Endothelial cell of umbilical vein (primary cell): ENCODE results near the gene MAD2L2. TPM values are rescaled to one million over a fixed set of nuclear protein-coding genes. Genes with fewer than 3 reads are reported as not detected.

Experiments used
- BruUV-seq: library from RNA; stranded (reverse); fragments of 400-500 nt; replicated peaks from 2 replicates; lab custom pipeline; 2021; lab: Mats Ljungman, UMichigan
- CTCF ChIA-PET: fragments of 300-600, 350-600 bp; sonication (Branson Sonifier 250); formaldehyde crosslinking; loops from one replicate; lab custom pipeline; 2021; ENCODE audit warnings: antibody characterized with exemption, inconsistent platforms; lab: Charles Lee
- POLR2A ChIA-PET: fragments of 300-600, 350-600 bp; sonication (Branson Sonifier 250); formaldehyde crosslinking; loops from one replicate; lab custom pipeline; 2021; ENCODE audit warnings: antibody characterized with exemption, inconsistent platforms; lab: Charles Lee
- DNase-seq: peaks from one replicate; pipeline ENCODE4 v3.0.0-alpha.2; 2011; ENCODE audit warnings: low read depth, low spot score
- FAIRE-seq: peaks from 2 replicates; lab custom pipeline; 2011; peaks lifted over from hg19 to GRCh38; lab: Jason Lieb, UNC
- H2AFZ ChIP-seq: 2 replicates; pipeline ENCODE4 v1.6.0; 2012; ENCODE audit warnings: low read depth, low read length, control low read depth, inconsistent platforms
- H3K27ac ChIP-seq: 2 replicates; pipeline ENCODE4 v1.5.1; 2011; ENCODE audit warnings: low read depth, mild to moderate bottlenecking, control low read depth, low read length, moderate library complexity; ENCODE audit not compliant: insufficient read depth
- H3K27me3 ChIP-seq, 2 experiments: 2 replicates each; pipeline versions ENCODE4 v1.6.0 to v1.6.1; 2011; ENCODE audit warnings: low read length in 2 of 2, mixed read lengths in 1 of 2; ENCODE audit not compliant: control insufficient read depth in 2 of 2, insufficient read depth in 2 of 2
- H3K36me3 ChIP-seq, 2 experiments: 2 replicates in 1 of 2; 3 replicates in 1 of 2; pipeline ENCODE4 v1.5.1; 2011; ENCODE audit warnings: low read length in 2 of 2, mild to moderate bottlenecking in 1 of 2, moderate library complexity in 1 of 2; ENCODE audit not compliant: control insufficient read depth in 2 of 2, insufficient read depth in 2 of 2; ENCODE audit errors: extremely low read depth in 1 of 2
- H3K4me1 ChIP-seq: 3 replicates; pipeline ENCODE4 v1.5.1; 2011; ENCODE audit warnings: mild to moderate bottlenecking, low read length; ENCODE audit not compliant: control insufficient read depth, insufficient read depth; ENCODE audit errors: extremely low read depth
- H3K4me2 ChIP-seq: 2 replicates; pipeline ENCODE4 v1.6.1; 2011; ENCODE audit warnings: low read length, control low read depth, mixed read lengths; ENCODE audit not compliant: insufficient read depth
- H3K4me3 ChIP-seq, 3 experiments: fragments of 200-600 bp in 1 of 3; sonication (generic), shearing (Covaris generic) in 1 of 3; replicated peaks in 1 of 3; 2 replicates each; pipeline ENCODE4 v1.5.1; 2011 to 2016; ENCODE audit warnings: control low read depth in 3 of 3, low read length in 3 of 3, mild to moderate bottlenecking in 2 of 3, inconsistent platforms in 1 of 3, low read depth in 1 of 3, moderate library complexity in 1 of 3; ENCODE audit not compliant: insufficient read depth in 1 of 3
- H3K79me2 ChIP-seq: 2 replicates; pipeline ENCODE4 v1.6.0; 2012; ENCODE audit warnings: low read length, inconsistent platforms; ENCODE audit not compliant: control insufficient read depth, insufficient read depth
- H3K9ac ChIP-seq: replicated peaks from 2 replicates; pipeline ENCODE3; 2011; ENCODE audit warnings: low read length, control low read depth; ENCODE audit not compliant: insufficient read depth; ENCODE audit errors: extremely low read depth
- H3K9me1 ChIP-seq: replicated peaks from 3 replicates; pipeline ENCODE4 v1.6.0; 2011; ENCODE audit warnings: mild to moderate bottlenecking, low read length; ENCODE audit not compliant: control insufficient read depth, insufficient read depth; ENCODE audit errors: extremely low read depth
- H3K9me3 ChIP-seq: replicated peaks from 2 replicates; pipeline ENCODE4 v1.5.1; 2012; ENCODE audit warnings: low read length, inconsistent platforms; ENCODE audit not compliant: control insufficient read depth, insufficient read depth
- H4K20me1 ChIP-seq: replicated peaks from 2 replicates; pipeline ENCODE3; 2011; ENCODE audit warnings: mild to moderate bottlenecking, low read length; ENCODE audit not compliant: control insufficient read depth, insufficient read depth; ENCODE audit errors: extremely low read depth
- EZH2 ChIP-seq: IDR thresholded peaks from 2 replicates; pipeline ENCODE4 v1.6.1; 2012; ENCODE audit warnings: borderline replicate concordance, low read depth, mild to moderate bottlenecking, moderate library complexity, low read length, inconsistent platforms; ENCODE audit not compliant: severe bottlenecking
- FOS ChIP-seq: IDR thresholded peaks from 2 replicates; pipeline ENCODE4 v1.6.1; 2011; ENCODE audit warnings: mild to moderate bottlenecking, low read length, moderate library complexity, borderline replicate concordance; ENCODE audit not compliant: insufficient read depth
- GATA2 ChIP-seq: IDR thresholded peaks from 2 replicates; pipeline ENCODE4 v1.7.0; 2011; ENCODE audit warnings: low read depth, mild to moderate bottlenecking, moderate library complexity, mixed read lengths, low read length; ENCODE audit not compliant: insufficient read length, insufficient read depth
- JUN ChIP-seq: IDR thresholded peaks from 2 replicates; pipeline ENCODE4 v1.6.1; 2011; ENCODE audit warnings: borderline replicate concordance, low read depth; ENCODE audit not compliant: insufficient read length, insufficient read depth
- MYC ChIP-seq: IDR thresholded peaks from one replicate; pipeline ENCODE4 v1.6.1; 2011; ENCODE audit warnings: mild to moderate bottlenecking, low read depth, low read length
- POLR2A ChIP-seq: IDR thresholded peaks from 2 replicates; pipeline ENCODE4 v1.6.1; 2012; ENCODE audit warnings: low read depth, mild to moderate bottlenecking, control low read depth, low read length
- POLR2AphosphoS5 ChIP-seq: IDR thresholded peaks from 2 replicates; pipeline ENCODE4 v1.6.1; 2012; ENCODE audit warnings: low read depth, mild to moderate bottlenecking, control low read depth, low read length, moderate library complexity; ENCODE audit not compliant: insufficient read depth
- dilution Hi-C: fragments of 300-500 bp; cut with MboI; formaldehyde crosslinking; loops from one replicate; pipeline ENCODE4 v1.15.0; 2019; ENCODE audit warnings: low sequenced_read_pairs; ENCODE audit not compliant: extremely low pct_ligation_motif_present
- intact Hi-C: fragments of 100-400 bp; cut with micrococcal nuclease; formaldehyde crosslinking; loops from one replicate; pipeline ENCODE4 v1.10.0; 2022
- polyA plus RNA-seq, 4 experiments: library from polyadenylated mRNA; depleted of rRNA in 3 of 4; stranded (reverse) in 3 of 4; unstranded in 1 of 4; fragments of >200 nt; gene quantifications; 2 replicates each; pipeline versions ENCODE4 v1.2.1 to v1.2.3, GENCODE V29; 2011 to 2012; ENCODE audit warnings: missing spikeins in 1 of 4
- total RNA-seq: library from RNA; stranded (reverse); gene quantifications from 2 replicates; pipeline ENCODE4 v1.2.3, GENCODE V29; 2021
- TF ChIP-seq, protein P1 (sequence below): IDR thresholded peaks from 2 replicates; pipeline ENCODE4 v1.6.1; 2011; ENCODE audit not compliant: insufficient read depth, insufficient read length
- TF ChIP-seq, protein P2 (sequence below), 2 donors: IDR thresholded peaks; 1 replicate in 1 of 2; 2 replicates in 1 of 2; pipeline ENCODE4 v1.5.1; 2011; ENCODE audit warnings: low read length in 2 of 2, mild to moderate bottlenecking in 2 of 2, moderate library complexity in 2 of 2, control low read depth in 1 of 2, inconsistent platforms in 1 of 2, low read depth in 1 of 2; ENCODE audit not compliant: insufficient read depth in 1 of 2; ENCODE audit errors: extremely low read depth in 1 of 2

Gene MAD2L2
- total and polyA plus RNA-seq, 2 donors (not counting 3 experiments of a cell fraction or from before 2014, with no cell fraction given), result 35.9 to 74.2 TPM

DNA sequence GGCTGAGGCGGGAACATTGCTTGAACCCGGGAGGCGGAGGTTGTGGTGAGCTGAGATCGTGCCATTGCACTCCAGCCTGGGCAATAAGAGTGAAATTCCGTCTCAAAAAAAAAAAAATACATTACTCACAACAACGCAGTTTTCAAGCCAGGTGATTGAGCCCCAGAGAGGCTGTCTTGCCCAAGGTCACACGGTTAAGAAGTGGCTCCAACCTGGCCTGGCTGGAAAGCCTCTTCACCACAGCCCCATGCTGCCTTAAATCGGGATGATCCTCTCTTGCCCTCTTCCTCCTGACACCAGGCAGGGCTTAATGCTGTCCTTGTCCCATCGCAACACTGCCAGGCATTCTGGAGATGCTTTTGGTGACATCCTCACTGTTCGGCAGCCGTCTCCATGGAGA is 32.1 kb upstream of the MAD2L2 start:
- Histone ChIP-seq H3K79me2 (no peaks in the 10 kb centered on the region), H3K4me2 (no peak overlapping the region), H3K9me3 (no peaks in the 10 kb centered on the region), H3K4me3 (no peak overlapping the region), H3K27ac (no peak overlapping the region), H3K27me3 (peaks cover 0 to 2% of the 10 kb centered on the region in 2 experiments), H3K9me1 (no peaks in the 10 kb centered on the region), H3K4me1 (no peaks in the 10 kb centered on the region), H4K20me1 (no peaks in the 10 kb centered on the region), H2AFZ (no peak overlapping the region), H3K9ac (no peak overlapping the region), H3K36me3 (no peaks in the 10 kb centered on the region)
- FAIRE-seq (no peak), DNase-seq (no peak)
- ChIA-PET CTCF (interaction anchor here (2.8 to 9.8 kb wide), 3 partner anchors 49 to 63 kb away, joined by 9 to 170 read pairs (median 50); partner anchors contain the start of gene FBXO6), POLR2A (no interaction called here)
- TF ChIP-seq POLR2A (no peak), MYC (no peak), GATA2 (no peak), EZH2 (no peak), JUN (no peak), FOS (no peak), POLR2AphosphoS5 (no peak)
- TF ChIP-seq, protein P1, sequence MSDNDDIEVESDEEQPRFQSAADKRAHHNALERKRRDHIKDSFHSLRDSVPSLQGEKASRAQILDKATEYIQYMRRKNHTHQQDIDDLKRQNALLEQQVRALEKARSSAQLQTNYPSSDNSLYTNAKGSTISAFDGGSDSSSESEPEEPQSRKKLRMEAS, result no peak
- TF ChIP-seq, protein P2, sequence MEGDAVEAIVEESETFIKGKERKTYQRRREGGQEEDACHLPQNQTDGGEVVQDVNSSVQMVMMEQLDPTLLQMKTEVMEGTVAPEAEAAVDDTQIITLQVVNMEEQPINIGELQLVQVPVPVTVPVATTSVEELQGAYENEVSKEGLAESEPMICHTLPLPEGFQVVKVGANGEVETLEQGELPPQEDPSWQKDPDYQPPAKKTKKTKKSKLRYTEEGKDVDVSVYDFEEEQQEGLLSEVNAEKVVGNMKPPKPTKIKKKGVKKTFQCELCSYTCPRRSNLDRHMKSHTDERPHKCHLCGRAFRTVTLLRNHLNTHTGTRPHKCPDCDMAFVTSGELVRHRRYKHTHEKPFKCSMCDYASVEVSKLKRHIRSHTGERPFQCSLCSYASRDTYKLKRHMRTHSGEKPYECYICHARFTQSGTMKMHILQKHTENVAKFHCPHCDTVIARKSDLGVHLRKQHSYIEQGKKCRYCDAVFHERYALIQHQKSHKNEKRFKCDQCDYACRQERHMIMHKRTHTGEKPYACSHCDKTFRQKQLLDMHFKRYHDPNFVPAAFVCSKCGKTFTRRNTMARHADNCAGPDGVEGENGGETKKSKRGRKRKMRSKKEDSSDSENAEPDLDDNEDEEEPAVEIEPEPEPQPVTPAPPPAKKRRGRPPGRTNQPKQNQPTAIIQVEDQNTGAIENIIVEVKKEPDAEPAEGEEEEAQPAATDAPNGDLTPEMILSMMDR (IDR thresholded peaks at IDR 0.05; ENCODE audit: extremely low read depth in 1 of 2, insufficient read depth in 1 of 2, low read depth in 1 of 2, low read length in 2 of 2), result no peak
- dilution Hi-C loops, result no loop called here
- intact Hi-C loops, result no loop called here
- BruUV-seq, result no TSS peak
